Frontal cortex (tissue), 4 donors: Measurements from ENCODE around the gene POF1B. TPM values are rescaled to one million over a fixed set of nuclear protein-coding genes. Genes with fewer than 3 reads are reported as not detected.
"Not testable (repeated sequence)": the region's sequence is repeated elsewhere in the genome, so short reads cannot be mapped to it uniquely, and the experiment has no call there.

Experiments
- DNase-seq, 2 donors: peaks; one replicate each; pipeline ENCODE4 v3.0.0; 2012; ENCODE audit warnings: low spot score in 2 of 2
- FAIRE-seq: peaks from 2 replicates; lab custom pipeline; 2012; peaks lifted over from hg19 to GRCh38; lab: Jason Lieb, UNC
- total RNA-seq: library from RNA; depleted of rRNA; stranded (reverse); fragments of >200 nt; gene quantifications from one replicate; pipeline ENCODE4 v1.2.3, GENCODE V29; 2014
- donor health status: control.
- donor health status: control.
- donor health status: control.

The POF1B gene
- total RNA-seq: under 0.01 TPM

DNA sequence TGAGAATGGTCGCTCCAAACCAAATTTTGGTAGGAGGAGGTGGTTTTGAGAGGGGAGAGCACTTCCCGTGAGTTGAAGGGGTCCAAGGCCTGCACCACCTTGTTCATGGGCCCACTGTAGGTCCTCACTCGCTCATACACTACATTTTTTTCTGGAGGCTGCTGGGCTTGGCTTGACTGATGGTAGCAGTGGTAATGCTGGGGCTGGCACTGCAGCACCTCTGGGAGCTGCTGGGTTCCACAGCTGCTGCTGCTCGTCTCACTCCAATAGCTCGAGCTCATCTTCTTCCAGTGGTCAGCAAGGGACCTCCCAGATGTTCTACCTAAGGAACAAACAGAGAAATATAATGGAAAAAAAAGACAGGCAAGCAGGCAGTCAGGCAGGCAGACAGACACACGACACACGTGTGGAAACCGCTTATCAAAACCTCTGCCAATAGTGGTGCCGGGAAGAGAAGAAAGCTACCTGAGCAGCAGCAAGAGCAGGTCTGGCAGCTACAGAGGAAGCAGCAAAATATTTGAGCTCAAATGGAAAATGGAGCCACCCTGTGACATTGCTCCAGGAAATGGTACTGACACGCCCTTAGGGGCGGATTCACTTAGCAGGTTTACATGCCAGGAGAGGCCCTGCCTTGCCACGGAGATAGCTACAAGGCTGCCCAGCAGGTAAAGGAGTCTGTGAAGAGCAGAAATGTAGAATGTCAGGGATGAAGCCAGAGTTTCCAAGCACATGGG, at the start of gene POF1B:
POF1B (minus strand) TSS at position 492 of the 734 bp plus-strand sequence; CDS start at position 281, 211 bp downstream.
- no peak for DNase-seq
- no peak for FAIRE-seq

DNA sequence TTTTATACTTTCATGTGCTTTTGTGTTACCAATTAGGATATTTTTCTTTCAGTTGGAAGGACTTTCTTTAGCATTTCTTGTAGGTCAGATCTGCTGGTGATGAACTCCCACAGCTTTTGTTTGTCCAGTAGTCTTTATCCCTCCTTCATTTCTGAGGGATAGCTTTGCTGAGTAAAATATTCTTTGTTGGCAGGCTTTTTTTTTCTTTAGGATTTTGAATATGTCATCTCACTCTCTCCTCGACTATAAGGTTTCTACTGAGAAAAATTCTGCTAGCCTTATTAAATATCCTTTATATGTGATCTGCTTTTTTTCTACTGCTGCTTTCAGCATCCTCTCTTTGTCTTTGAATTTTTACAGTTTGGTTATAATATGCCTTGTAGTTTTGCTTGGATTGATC, 49.6 kb upstream of the POF1B start:
- FAIRE-seq: no peak
- no peak for DNase-seq

DNA sequence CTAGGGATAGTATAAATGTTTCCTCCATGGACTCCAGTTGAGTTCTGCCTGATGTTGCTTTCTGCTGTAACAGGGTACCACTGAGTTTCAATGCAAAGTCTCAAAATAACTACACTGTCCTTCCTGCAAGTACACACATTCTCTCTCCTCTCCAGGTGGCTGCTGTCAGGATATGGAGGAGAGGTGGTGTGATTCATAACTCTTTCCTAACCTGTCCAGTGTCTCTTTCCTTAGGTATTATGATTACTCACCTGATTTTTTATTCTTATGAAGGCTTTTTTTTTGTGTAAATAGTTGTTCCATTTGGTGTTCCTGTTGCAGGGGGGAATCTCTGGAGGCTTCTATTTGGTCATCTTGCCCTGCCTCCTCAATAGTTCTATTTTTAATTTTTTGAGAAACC, 39.8 kb upstream of the POF1B start:
- DNase-seq (no peak), FAIRE-seq (no peak)

GRCh38 chrX:85391878-85392238, 12.4 kb upstream of the POF1B start:
- DNase-seq (no peak), FAIRE-seq (no peak)

DNA sequence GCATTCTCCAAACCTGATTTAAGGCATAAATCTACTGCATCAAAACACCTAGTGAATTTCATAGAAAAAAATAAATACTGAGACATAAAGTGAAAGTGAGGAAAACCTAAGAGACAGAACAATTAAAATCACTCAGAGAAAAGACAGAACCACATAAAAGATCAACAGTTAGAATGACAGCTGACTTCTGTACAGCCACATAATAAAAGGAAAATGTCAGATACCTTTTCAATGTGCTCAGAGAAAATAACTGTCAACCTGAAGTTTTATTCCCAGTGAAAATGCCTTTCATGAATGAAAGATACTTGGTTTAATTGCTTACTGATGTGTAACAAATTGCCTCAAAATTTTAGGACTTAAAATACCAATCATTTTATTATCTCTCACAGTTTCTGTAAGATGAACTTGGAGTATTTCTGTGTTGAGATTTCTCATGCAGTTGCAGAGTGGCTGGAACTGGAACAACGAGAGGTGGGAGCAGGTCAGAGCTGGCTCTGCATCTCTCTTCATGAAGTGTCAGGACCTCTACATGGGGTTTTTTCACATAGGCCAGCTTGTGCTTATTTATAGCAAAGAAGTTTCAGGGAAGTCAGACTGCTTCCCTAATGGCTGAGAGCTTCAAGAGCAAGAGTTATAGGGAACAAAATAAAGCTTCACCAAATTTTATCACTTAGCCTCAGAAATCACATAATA, 11.9 kb upstream of the POF1B start:
- DNase-seq (no peak), FAIRE-seq (no peak)

GRCh38 chrX:85381602-85382001, 2.1 kb upstream of the POF1B start:
- no peak for FAIRE-seq
- DNase-seq: no peak

GRCh38 chrX:85378461-85378860, 1.0 kb downstream of the POF1B start:
- DNase-seq: no peak
- no peak for FAIRE-seq

GRCh38 chrX:85375333-85375738, 4.1 kb downstream of the POF1B start:
- FAIRE-seq (no peak), DNase-seq (no peak)

- no peak for FAIRE-seq
- no peak for DNase-seq
Observed at GRCh38 chrX:85365370-85365995, 14.0 kb downstream of the POF1B start.

DNA sequence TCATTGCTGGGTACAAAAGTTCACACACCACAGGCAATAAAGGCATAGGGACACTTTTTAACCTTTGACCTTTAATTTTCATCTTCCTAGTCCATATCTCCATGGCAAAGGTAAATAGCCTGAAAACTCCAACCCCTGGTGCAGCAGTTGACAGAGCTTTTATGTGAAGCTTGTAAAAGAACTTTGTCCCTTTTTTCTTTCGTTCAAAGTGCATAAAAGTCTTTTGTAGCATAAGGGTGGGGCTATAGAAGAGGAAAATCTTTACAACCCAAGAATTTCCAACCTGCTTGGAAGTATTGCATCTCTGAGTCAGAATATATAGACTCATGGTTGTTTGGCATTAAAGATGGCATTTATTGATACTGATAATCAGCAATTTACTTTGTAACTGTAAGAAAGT, 20.4 kb downstream of the POF1B start:
- FAIRE-seq (no peak), DNase-seq (no peak)

GRCh38 chrX:85345523-85345922, 33.9 kb downstream of the POF1B start:
- FAIRE-seq (no peak), DNase-seq (no peak)

DNA sequence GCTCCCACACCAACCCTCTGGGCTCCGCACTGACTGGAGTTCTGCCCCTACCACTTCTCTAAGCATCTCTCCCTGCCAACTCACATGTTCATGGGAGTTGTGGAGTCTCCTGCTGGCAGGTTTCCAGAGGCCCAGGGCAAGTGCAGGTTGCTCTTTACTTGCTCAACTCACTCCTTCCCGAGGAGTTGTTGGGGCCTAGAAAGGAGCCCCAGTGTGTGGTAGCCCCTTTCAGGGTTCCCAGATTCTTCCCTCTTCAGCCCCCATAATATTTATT, 52.5 kb downstream of the POF1B start:
- DNase-seq: no peak
- FAIRE-seq: no peak

- DNase-seq (no peak), FAIRE-seq (no peak)
Observed at GRCh38 chrX:85326234-85327059, 53.0 kb downstream of the POF1B start.

DNA sequence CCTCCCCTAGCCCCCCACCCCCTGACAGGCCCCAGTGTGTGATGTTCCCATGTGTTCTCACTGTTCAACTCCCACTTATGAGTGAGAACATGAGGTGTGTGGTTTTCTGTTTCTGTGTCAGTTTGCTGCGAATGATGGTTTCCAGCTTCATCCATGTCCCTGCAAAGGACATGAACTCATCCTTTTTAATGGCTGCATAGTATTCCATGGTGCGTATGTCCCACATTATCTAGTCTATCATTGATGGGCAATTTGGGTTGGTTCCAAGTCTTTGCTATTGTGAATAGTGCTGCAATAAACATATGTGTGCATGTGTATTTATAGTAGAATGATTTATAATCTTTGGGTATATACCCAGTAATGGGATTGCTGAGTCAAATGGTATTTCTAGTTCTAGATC, 68.1 kb downstream of the POF1B start:
- not testable (repeated sequence) for DNase-seq, FAIRE-seq

GRCh38 chrX:85309717-85310116, 69.7 kb downstream of the POF1B start:
- DNase-seq: no peak

DNA sequence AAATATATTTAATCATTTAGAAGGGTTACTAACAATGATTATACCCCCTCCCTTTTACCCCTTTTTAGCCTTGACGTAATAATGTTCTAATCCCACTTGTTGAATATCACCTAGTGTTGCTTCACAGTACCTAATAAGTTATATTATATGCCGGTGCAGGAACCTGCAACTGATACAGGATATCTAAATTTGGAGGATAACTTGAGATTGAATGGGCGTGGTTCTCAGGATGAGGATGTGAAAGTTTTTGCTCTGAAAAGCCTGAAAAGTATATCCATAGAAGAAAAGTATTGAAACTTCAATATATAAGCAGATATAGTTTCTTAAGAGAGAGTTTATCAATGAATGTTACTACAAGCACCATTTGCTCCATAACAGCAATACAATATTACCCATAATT, 75.9 kb downstream of the POF1B start:
- FAIRE-seq: no peak

More at GRCh38 chrX:85309717-85310116, 69.7 kb downstream of the POF1B start:
- no peak for FAIRE-seq

DNA sequence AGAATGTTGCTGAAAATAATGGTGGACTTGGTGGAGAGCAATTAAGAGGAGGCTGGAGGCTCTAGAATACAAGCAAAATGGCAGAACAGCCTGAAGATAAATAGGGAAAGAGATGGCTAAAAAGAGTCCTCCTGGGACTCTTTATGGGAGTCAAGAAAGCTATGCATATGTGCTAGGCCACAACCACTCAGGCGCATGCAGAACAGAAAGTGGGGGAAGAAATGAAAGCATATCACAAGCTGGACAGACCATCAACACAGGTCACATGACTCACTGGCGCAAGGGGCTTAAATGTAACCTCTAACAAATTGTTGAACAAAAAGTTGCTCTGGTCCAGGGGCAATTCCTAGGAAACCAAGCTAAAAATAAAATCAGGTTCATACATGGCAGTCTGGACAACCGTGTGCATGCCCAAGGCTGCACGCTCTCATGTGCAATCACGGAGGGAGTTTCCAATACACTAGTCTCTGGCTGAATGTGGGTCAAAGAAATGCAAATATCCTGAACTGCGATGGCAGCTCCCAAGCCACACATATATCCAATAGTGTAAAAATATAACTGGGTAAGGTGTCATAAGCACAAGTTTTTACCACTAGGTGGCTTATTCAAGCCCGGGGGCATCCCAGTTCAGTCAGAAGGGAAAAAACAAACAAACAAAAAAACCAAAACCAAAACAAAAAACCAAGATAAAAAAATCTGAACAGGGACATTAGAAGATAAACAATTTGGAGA, 90.3 kb downstream of the POF1B start:
- FAIRE-seq (no peak), DNase-seq (no peak)

More for the DNA sequence above, 75.9 kb downstream of the POF1B start:
- no peak for DNase-seq

DNA sequence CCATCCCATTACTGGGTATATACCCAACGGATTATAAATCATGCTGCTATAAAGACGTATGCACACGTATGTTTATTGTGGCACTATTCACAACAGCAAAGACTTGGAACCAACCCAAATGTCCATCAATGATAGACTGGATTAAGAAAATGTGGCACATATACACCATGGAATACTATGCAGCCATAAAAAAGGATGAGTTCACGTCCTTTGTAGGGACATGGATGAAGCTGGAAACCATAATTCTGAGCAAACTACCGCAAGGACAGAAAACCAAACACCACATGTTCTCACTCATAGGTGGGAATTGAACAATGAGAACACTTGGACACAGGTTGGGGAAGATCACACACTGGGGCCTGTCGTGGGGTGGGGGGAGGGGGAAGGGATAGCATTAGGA, 94.2 kb downstream of the POF1B start:
- DNase-seq, FAIRE-seq: not testable (repeated sequence)

- no peak for FAIRE-seq
- DNase-seq: peak in 1 of 2 donors; percentile 5
Observed at GRCh38 chrX:85244450-85245211, 134.8 kb downstream of the POF1B start.
